ENCODE data around the gene CCL4L2. TPM values are rescaled to one million over a fixed set of nuclear protein-coding genes. Genes with fewer than 3 reads are reported as not detected.

The CCL4L2 gene
- total RNA-seq, 1 experiment from 2014 or later, result not detected

Other genes with a start within 250 kb of the CCL4L2 start
- gene CCL16, start 229.6 kb upstream of the CCL4L2 start, total RNA-seq (2014; rRNA removed), result not detected in 2 replicates
- not detected in 2 replicates for gene CCL14, start 224.3 kb upstream of the CCL4L2 start, total RNA-seq (2014; rRNA removed)
- gene CCL15, start 209.5 kb upstream of the CCL4L2 start, total RNA-seq (2014; rRNA removed), result not detected in 2 replicates
- not detected in 2 replicates for gene CCL23, start 193.1 kb upstream of the CCL4L2 start, total RNA-seq (2014; rRNA removed)
- gene CCL18, start 146.8 kb upstream of the CCL4L2 start, total RNA-seq (2014; rRNA removed), result not detected in 2 replicates
- not detected in 2 replicates for gene CCL3, start 120.9 kb upstream of the CCL4L2 start, total RNA-seq (2014; rRNA removed)
- gene CCL4, start 107.2 kb upstream of the CCL4L2 start, total RNA-seq (2014; rRNA removed), result not detected in 2 replicates
- gene TBC1D3B, start 34.4 kb upstream of the CCL4L2 start, total RNA-seq (2014; rRNA removed), result 1.4 and 4.3 TPM in 2 replicates
- not detected in 2 replicates for gene CCL3L1, start 14.3 kb upstream of the CCL4L2 start, total RNA-seq (2014; rRNA removed)
- 0.07 TPM in 1 of 2 replicates, not detected in the other for gene TBC1D3I, start 53.5 kb downstream of the CCL4L2 start, total RNA-seq (2014; rRNA removed)
- not detected in 2 replicates for gene TBC1D3G, start 112.8 kb downstream of the CCL4L2 start, total RNA-seq (2014; rRNA removed)
- gene TBC1D3H, start 177.4 kb downstream of the CCL4L2 start, total RNA-seq (2014; rRNA removed), result not detected in 2 replicates